ENCODE data around the gene PRUNE2. TPM values are rescaled to one million over a fixed set of nuclear protein-coding genes. Genes with fewer than 3 reads are reported as not detected.

The PRUNE2 gene
- total RNA-seq, 1 experiment from 2014 or later, result 7.2 TPM

- no peak for DNase-seq (ENCODE audit: low read depth)
Measured at GRCh38 chr9:76655971-76656370, 249.9 kb downstream of the PRUNE2 start.

GRCh38 chr9:76655121-76655541, 250.8 kb downstream of the PRUNE2 start:
- peak; percentile 44 for DNase-seq (ENCODE audit: low read depth)

GRCh38 chr9:76654575-76654974, 251.3 kb downstream of the PRUNE2 start:
- DNase-seq (ENCODE audit: low read depth), result peak; percentile 96

GRCh38 chr9:76654051-76654461, 251.9 kb downstream of the PRUNE2 start:
- peak; percentile 56 for DNase-seq (ENCODE audit: low read depth)

- DNase-seq (ENCODE audit: low read depth), result peak; percentile 52
Measured at GRCh38 chr9:76652894-76653293, 253.0 kb downstream of the PRUNE2 start.

- DNase-seq (ENCODE audit: low read depth), result no peak
Measured at GRCh38 chr9:76651119-76651705, 254.7 kb downstream of the PRUNE2 start.

GRCh38 chr9:76650692-76651091, 255.2 kb downstream of the PRUNE2 start:
- DNase-seq (ENCODE audit: low read depth), result no peak

GRCh38 chr9:76649894-76650293, 256.0 kb downstream of the PRUNE2 start:
- DNase-seq (ENCODE audit: low read depth), result no peak

- peak; percentile 69 for DNase-seq (ENCODE audit: low read depth)
Measured at GRCh38 chr9:76646249-76646648, 259.7 kb downstream of the PRUNE2 start.

GRCh38 chr9:76644647-76645250, 261.2 kb downstream of the PRUNE2 start:
- DNase-seq (ENCODE audit: low read depth), result no peak

GRCh38 chr9:76644171-76644570, 261.7 kb downstream of the PRUNE2 start:
- DNase-seq (ENCODE audit: low read depth), result no peak

- no peak for DNase-seq (ENCODE audit: low read depth)
Measured at GRCh38 chr9:76643399-76644117, 262.4 kb downstream of the PRUNE2 start.

- DNase-seq (ENCODE audit: low read depth), result no peak
Measured at GRCh38 chr9:76642701-76643209, 263.2 kb downstream of the PRUNE2 start.

- DNase-seq (ENCODE audit: low read depth), result no peak
Measured at GRCh38 chr9:76642074-76642473, 263.8 kb downstream of the PRUNE2 start.

- peak; percentile 9 for DNase-seq (ENCODE audit: low read depth)
Measured at GRCh38 chr9:76638001-76638400, 267.9 kb downstream of the PRUNE2 start.

GRCh38 chr9:76637416-76637815, 268.5 kb downstream of the PRUNE2 start:
- no peak for DNase-seq (ENCODE audit: low read depth)

- DNase-seq (ENCODE audit: low read depth), result peak; percentile 64
Measured at GRCh38 chr9:76634356-76635054, 271.4 kb downstream of the PRUNE2 start.

- DNase-seq (ENCODE audit: low read depth), result no peak
Measured at GRCh38 chr9:76630916-76631315, 275.0 kb downstream of the PRUNE2 start.

GRCh38 chr9:76629205-76629990, 276.5 kb downstream of the PRUNE2 start:
- DNase-seq (ENCODE audit: low read depth), result peak; percentile 10

- DNase-seq (ENCODE audit: low read depth), result no peak
Measured at GRCh38 chr9:76628155-76628554, 277.8 kb downstream of the PRUNE2 start.

GRCh38 chr9:76626980-76627379, 278.9 kb downstream of the PRUNE2 start:
- DNase-seq (ENCODE audit: low read depth), result no peak

All from M059J (cell line).